H9 (cell line): ENCODE data around the gene NDN. TPM values are rescaled to one million over a fixed set of nuclear protein-coding genes. Genes with fewer than 3 reads are reported as not detected.

Source experiments
- DNase-seq: peaks from one replicate; pipeline ENCODE4 v3.0.0-alpha.2; 2017
- H2AFZ ChIP-seq: one replicate; pipeline ENCODE4 v1.6.1; 2013; ENCODE audit warnings: mild to moderate bottlenecking, low read length, control low read depth, moderate library complexity
- H2AK5ac ChIP-seq: 2 replicates; pipeline ENCODE4 v1.6.1; 2013; ENCODE audit warnings: low read length, control low read depth, mixed read lengths; ENCODE audit not compliant: insufficient read length
- H2BK120ac ChIP-seq: one replicate; pipeline ENCODE4 v1.6.1; 2013; ENCODE audit warnings: low read depth, mild to moderate bottlenecking, low read length, control low read depth, inconsistent platforms; ENCODE audit not compliant: poor library complexity, severe bottlenecking
- H2BK12ac ChIP-seq: 2 replicates; pipeline ENCODE4 v1.6.1; 2013; ENCODE audit warnings: low read length, control low read depth, mixed read lengths, low read depth; ENCODE audit not compliant: insufficient read length
- H2BK15ac ChIP-seq: 2 replicates; pipeline ENCODE4 v1.6.1; 2013; ENCODE audit warnings: low read depth, low read length, control low read depth
- H2BK20ac ChIP-seq: one replicate; pipeline ENCODE4 v1.6.1; 2013; ENCODE audit warnings: low read depth, mild to moderate bottlenecking, low read length, control low read depth, inconsistent platforms; ENCODE audit not compliant: poor library complexity, severe bottlenecking
- H2BK5ac ChIP-seq: 2 replicates; pipeline ENCODE4 v1.6.1; 2013; ENCODE audit warnings: low read length, control low read depth, mixed read lengths; ENCODE audit not compliant: insufficient read length
- H3K14ac ChIP-seq: 2 replicates; pipeline ENCODE4 v1.6.1; 2013; ENCODE audit warnings: low read length, control low read depth; ENCODE audit not compliant: insufficient read depth
- H3K18ac ChIP-seq: 2 replicates; pipeline ENCODE4 v1.6.1; 2013; ENCODE audit warnings: low read depth, mild to moderate bottlenecking, mixed read lengths, low read length, control low read depth; ENCODE audit not compliant: insufficient read length
- H3K23ac ChIP-seq: 2 replicates; pipeline ENCODE4 v1.6.1; 2013; ENCODE audit warnings: low read length, control low read depth, mixed read lengths, low read depth; ENCODE audit not compliant: insufficient read length
- H3K23me2 ChIP-seq: 2 replicates; pipeline ENCODE4 v1.6.1; 2013; ENCODE audit warnings: low read depth, mild to moderate bottlenecking, mixed read lengths, low read length, control low read depth; ENCODE audit not compliant: insufficient read length, poor library complexity, severe bottlenecking
- H3K27ac ChIP-seq: 2 replicates; pipeline ENCODE4 v1.5.1; 2013; ENCODE audit warnings: low read length, control low read depth, mixed read lengths, low read depth; ENCODE audit not compliant: insufficient read length
- H3K27me3 ChIP-seq: 2 replicates; pipeline ENCODE4 v1.6.1; 2013; ENCODE audit warnings: low read length, control low read depth, inconsistent platforms; ENCODE audit not compliant: insufficient read depth
- H3K4ac ChIP-seq: 2 replicates; pipeline ENCODE4 v1.6.1; 2013; ENCODE audit warnings: low read depth, mild to moderate bottlenecking, control low read depth, inconsistent platforms, low read length, moderate library complexity
- H3K4me1 ChIP-seq: 2 replicates; pipeline ENCODE4 v1.6.1; 2013; ENCODE audit warnings: low read length, control low read depth, inconsistent platforms; ENCODE audit not compliant: insufficient read depth
- H3K4me2 ChIP-seq: 2 replicates; pipeline ENCODE4 v1.6.1; 2013; ENCODE audit warnings: low read length, control low read depth, mixed read lengths; ENCODE audit not compliant: insufficient read length, insufficient read depth
- H3K56ac ChIP-seq: 2 replicates; pipeline ENCODE4 v1.6.1; 2013; ENCODE audit warnings: low read depth, mild to moderate bottlenecking, mixed read lengths, low read length, control low read depth; ENCODE audit not compliant: insufficient read length
- H3K79me1 ChIP-seq: 2 replicates; pipeline ENCODE4 v1.6.1; 2013; ENCODE audit warnings: low read depth, mild to moderate bottlenecking, moderate library complexity, low read length, control low read depth, inconsistent platforms; ENCODE audit not compliant: insufficient read depth, poor library complexity, severe bottlenecking
- H3K79me2 ChIP-seq: 2 replicates; pipeline ENCODE4 v1.6.1; 2013; ENCODE audit warnings: low read length, control low read depth, inconsistent platforms; ENCODE audit not compliant: insufficient read depth
- H3K9ac ChIP-seq: 2 replicates; pipeline ENCODE4 v1.6.1; 2013; ENCODE audit warnings: low read length, control low read depth, mixed read lengths; ENCODE audit not compliant: insufficient read length; ENCODE audit errors: extremely low read depth
- H3K9me3 ChIP-seq: one replicate; pipeline ENCODE4 v1.6.1; 2013; ENCODE audit warnings: low read depth, low read length, inconsistent platforms; ENCODE audit not compliant: control insufficient read depth
- H3T11ph ChIP-seq: one replicate; pipeline ENCODE4 v1.6.1; 2013; ENCODE audit warnings: mild to moderate bottlenecking, low read length, control low read depth, inconsistent platforms
- H4K20me1 ChIP-seq: one replicate; pipeline ENCODE4 v1.6.1; 2013; ENCODE audit not compliant: control insufficient read depth, insufficient read length, insufficient read depth
- H4K5ac ChIP-seq: 2 replicates; pipeline ENCODE4 v1.6.1; 2013; ENCODE audit warnings: low read depth, mild to moderate bottlenecking, mixed read lengths, low read length, control low read depth; ENCODE audit not compliant: insufficient read length
- H4K8ac ChIP-seq: replicated peaks from 2 replicates; pipeline ENCODE4 v1.6.1; 2013; ENCODE audit warnings: low read length, control low read depth, mixed read lengths, low read depth; ENCODE audit not compliant: insufficient read length
- H4K91ac ChIP-seq: 2 replicates; pipeline ENCODE4 v1.6.1; 2013; ENCODE audit warnings: low read depth, mild to moderate bottlenecking, moderate library complexity, mixed read lengths, low read length, control low read depth; ENCODE audit not compliant: insufficient read length
- H3K27ac Mint-ChIP-seq, 3 experiments: 2 replicates in 2 of 3; 3 replicates in 1 of 3; pipeline ENCODE4 v1.8.0; 2020 to 2021; ENCODE audit warnings: mixed read lengths in 3 of 3, mild to moderate bottlenecking in 1 of 3, moderate library complexity in 1 of 3
- H3K27me3 Mint-ChIP-seq: 2 replicates; pipeline ENCODE4 v1.8.0; 2021; ENCODE audit warnings: low read depth, mild to moderate bottlenecking, moderate library complexity, mixed read lengths
- H3K36me3 Mint-ChIP-seq, 3 experiments: 2 replicates in 2 of 3; 3 replicates in 1 of 3; pipeline ENCODE4 v1.8.0; 2020 to 2021; ENCODE audit warnings: low read depth in 3 of 3, mixed read lengths in 3 of 3; ENCODE audit not compliant: insufficient read depth in 1 of 3
- H3K4me1 Mint-ChIP-seq, 2 experiments: 2 replicates each; pipeline ENCODE4 v1.8.0; 2020; ENCODE audit warnings: mixed read lengths in 2 of 2
- H3K4me3 Mint-ChIP-seq, 2 experiments: 2 replicates in 1 of 2; 3 replicates in 1 of 2; pipeline ENCODE4 v1.8.0; 2020 to 2021; ENCODE audit warnings: mild to moderate bottlenecking in 2 of 2, mixed read lengths in 2 of 2, moderate library complexity in 1 of 2
- H3K9me3 Mint-ChIP-seq, 2 experiments: 2 replicates in 1 of 2; 3 replicates in 1 of 2; pipeline ENCODE4 v1.8.0; 2020; ENCODE audit warnings: mild to moderate bottlenecking in 2 of 2, mixed read lengths in 2 of 2, moderate library complexity in 1 of 2
- WGBS: extraction: QIAGEN DNeasy Blood & Tissue Kit; methylation state at CpG from one replicate; pipeline ENCODE4 v1.1.7; 2013; ENCODE audit warnings: missing lambda C conversion rate, low lambda C conversion rate, mixed read lengths; ENCODE audit not compliant: insufficient read length; ENCODE audit errors: extremely low coverage; 5-methylcytosine and 5-hydroxymethylcytosine counted together
- total RNA-seq: library from RNA; stranded (reverse); gene quantifications from 2 replicates; pipeline ENCODE4 v1.2.1, GENCODE V29; 2021
- TF ChIP-seq, protein P1 (sequence below): fragments of 200-600 bp; sonication (generic); conservative IDR thresholded peaks from 3 replicates; pipeline ENCODE4 v1.8.0; 2021; ENCODE audit warnings: antibody characterized with exemption, mild to moderate bottlenecking

Gene NDN
- total RNA-seq, 1 experiment from 2014 or later: 34.8 TPM

- no peak within 1 kb of the TSS for H4K5ac ChIP-seq
- no peaks in the 10 kb centered on the region for H3K79me2 ChIP-seq
- no peak within 1 kb of the TSS for H3K18ac ChIP-seq
- H3K4me1 ChIP-seq: no peaks in the 10 kb centered on the region
- H2BK20ac ChIP-seq: no peak within 1 kb of the TSS
- no peaks in the 10 kb centered on the region for H3K79me1 ChIP-seq
- peak within 1 kb of the TSS; percentile 70 to 79 for H3K4me3 Mint-ChIP-seq
- no peak within 1 kb of the TSS for H2AK5ac ChIP-seq
- no peak within 1 kb of the TSS for H3K27ac ChIP-seq
- H3K56ac ChIP-seq: no peak within 1 kb of the TSS
- H3K9me3 ChIP-seq: peaks cover 20% of the 10 kb centered on the region
- TF ChIP-seq, protein P1, sequence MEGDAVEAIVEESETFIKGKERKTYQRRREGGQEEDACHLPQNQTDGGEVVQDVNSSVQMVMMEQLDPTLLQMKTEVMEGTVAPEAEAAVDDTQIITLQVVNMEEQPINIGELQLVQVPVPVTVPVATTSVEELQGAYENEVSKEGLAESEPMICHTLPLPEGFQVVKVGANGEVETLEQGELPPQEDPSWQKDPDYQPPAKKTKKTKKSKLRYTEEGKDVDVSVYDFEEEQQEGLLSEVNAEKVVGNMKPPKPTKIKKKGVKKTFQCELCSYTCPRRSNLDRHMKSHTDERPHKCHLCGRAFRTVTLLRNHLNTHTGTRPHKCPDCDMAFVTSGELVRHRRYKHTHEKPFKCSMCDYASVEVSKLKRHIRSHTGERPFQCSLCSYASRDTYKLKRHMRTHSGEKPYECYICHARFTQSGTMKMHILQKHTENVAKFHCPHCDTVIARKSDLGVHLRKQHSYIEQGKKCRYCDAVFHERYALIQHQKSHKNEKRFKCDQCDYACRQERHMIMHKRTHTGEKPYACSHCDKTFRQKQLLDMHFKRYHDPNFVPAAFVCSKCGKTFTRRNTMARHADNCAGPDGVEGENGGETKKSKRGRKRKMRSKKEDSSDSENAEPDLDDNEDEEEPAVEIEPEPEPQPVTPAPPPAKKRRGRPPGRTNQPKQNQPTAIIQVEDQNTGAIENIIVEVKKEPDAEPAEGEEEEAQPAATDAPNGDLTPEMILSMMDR: no peak
- no peak within 1 kb of the TSS for H3K14ac ChIP-seq
- H3K27me3 Mint-ChIP-seq: no peaks in the 10 kb centered on the region
- peaks cover 3% of the 10 kb centered on the region for H3K23me2 ChIP-seq
- H3K23ac ChIP-seq: no peak within 1 kb of the TSS
- H2BK120ac ChIP-seq: no peak within 1 kb of the TSS
- no peak within 1 kb of the TSS for H3K9ac ChIP-seq
- no peaks in the 10 kb centered on the region for H3K27me3 ChIP-seq
- peaks cover 50 to 64% of the 10 kb centered on the region in 2 experiments for H3K9me3 Mint-ChIP-seq
- H4K20me1 ChIP-seq: no peaks in the 10 kb centered on the region
- no peak within 1 kb of the TSS for H2BK5ac ChIP-seq
- no peak within 1 kb of the TSS for H4K91ac ChIP-seq
- H3T11ph ChIP-seq: no peak within 1 kb of the TSS
- H2BK15ac ChIP-seq: no peak within 1 kb of the TSS
- no CpG with 5 or more reads among the region's 37 CpGs for WGBS
- H4K8ac ChIP-seq: no peak within 1 kb of the TSS
- peaks cover 0 to 6% (median 1%) of the 10 kb centered on the region in 3 experiments; a peak in 3 of 7 replicates for H3K36me3 Mint-ChIP-seq
- peak within 1 kb of the TSS in 1 of 3 experiments; percentile 85; a peak in 1 of 7 replicates for H3K27ac Mint-ChIP-seq
- no peak within 1 kb of the TSS for H3K4ac ChIP-seq
- H3K4me1 Mint-ChIP-seq: peaks cover 12 to 13% of the 10 kb centered on the region in 2 experiments; a peak in 3 of 4 replicates
- DNase-seq: peak; percentile 71
- no peak within 1 kb of the TSS for H2BK12ac ChIP-seq
- no peak within 1 kb of the TSS for H2AFZ ChIP-seq
- peak within 1 kb of the TSS; percentile 84 for H3K4me2 ChIP-seq
Observed at GRCh38 chr15:23647421-23648370, 39.4 kb downstream of the NDN start, which contains the start of gene MAGEL2. TSS of gene MAGEL2 (minus strand) at chr15:23647867. CDS start at chr15:23647742, 125 bp downstream.
